ENCODE results near the gene KIRREL3. TPM values are rescaled to one million over a fixed set of nuclear protein-coding genes. Genes with fewer than 3 reads are reported as not detected.

Gene KIRREL3
- total RNA-seq, 4 donors from 2014 or later: 0.82 to 15.7 (median 1.4) TPM; not detected in 1

DNA sequence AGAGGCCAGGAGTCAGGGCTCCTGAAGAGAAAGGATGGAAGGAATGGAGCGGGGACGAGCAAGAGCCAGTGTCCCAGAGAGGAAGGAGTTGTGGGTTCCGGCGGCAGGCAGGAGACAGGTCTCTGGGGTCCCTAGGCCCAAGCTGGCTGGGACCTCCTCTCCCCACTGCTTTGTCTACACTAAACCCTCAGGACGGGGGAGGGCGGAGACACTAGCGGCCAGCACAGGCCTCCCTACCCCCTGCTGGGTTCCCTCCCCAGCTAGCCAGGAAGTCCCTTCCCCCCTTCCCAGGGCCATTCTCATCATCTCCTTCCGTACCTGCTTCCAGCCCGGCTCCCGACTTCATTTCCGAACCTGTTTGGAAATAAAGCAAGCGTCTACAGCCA, 565.6 kb downstream of the KIRREL3 start:
- Histone ChIP-seq H3K36me3 (no peaks in the 10 kb centered on the region), H3K27ac (no peak overlapping the region), H3K27me3 (no peaks in the 10 kb centered on the region), H3K4me3 (no peak overlapping the region), H3K9me3 (no peaks in the 10 kb centered on the region), H3K4me1 (peaks cover 12 to 26% (median 14%) of the 10 kb centered on the region in 4 donors)
- TF ChIP-seq EP300 (IDR thresholded peaks at IDR 0.05; ENCODE audit: low read depth) (no peak), POLR2A (IDR thresholded peaks at IDR 0.05) (no peak), CTCF (IDR thresholded peaks at IDR 0.05) (no peak), POLR2AphosphoS5 (IDR thresholded peaks at IDR 0.05) (no peak)
- in situ Hi-C loops (cut with MboI; ENCODE audit: low pct_ligation_motif_present in 1 of 4, low pct_unique_long_range_greater_than_20kb in 1 of 4, low sequenced_read_pairs in 3 of 4) (loop anchor here in 2 of 4 donors (25.0 kb wide), 1 partner anchor 552 kb away; no protein-coding TSS in a partner anchor), intact Hi-C loops (cut with DNase I; ENCODE audit: low total_unique reads) (loop anchor here (10.0 kb wide), 1 partner anchor 120 kb away; no protein-coding TSS in a partner anchor)
- DNase-seq: no peak
- WGBS, 2 donors (ENCODE audit: low coverage in 1 of 2): 92% methylated on average over 12 of the region's 12 CpGs; no CpG with 5 or more reads in 1 of the 2 donors

GRCh38 chr11:126433989-126434949, 566.3 kb downstream of the KIRREL3 start:
- no peaks in the 10 kb centered on the region for H3K27me3 ChIP-seq
- intact Hi-C loops (cut with DNase I; ENCODE audit: low total_unique reads) (loop anchor here (10.0 kb wide), 1 partner anchor 119 kb away; no protein-coding TSS in a partner anchor), in situ Hi-C loops (cut with MboI; ENCODE audit: low pct_ligation_motif_present in 1 of 4, low pct_unique_long_range_greater_than_20kb in 1 of 4, low sequenced_read_pairs in 3 of 4) (loop anchor here in 2 of 4 donors (25.0 kb wide), 1 partner anchor 553 kb away; no protein-coding TSS in a partner anchor)
- H3K9me3 ChIP-seq: no peaks in the 10 kb centered on the region
- DNase-seq: no peak
- 50 to 75% methylated on average over 2 to 15 of the region's 16 CpGs for WGBS, 2 donors (ENCODE audit: low coverage in 1 of 2)
- no peak overlapping the region for H3K27ac ChIP-seq
- no peak for TF ChIP-seq EP300 (IDR thresholded peaks at IDR 0.05; ENCODE audit: low read depth)
- no peak for TF ChIP-seq POLR2AphosphoS5 (IDR thresholded peaks at IDR 0.05)
- TF ChIP-seq CTCF (IDR thresholded peaks at IDR 0.05): no peak
- TF ChIP-seq POLR2A (IDR thresholded peaks at IDR 0.05): no peak
- H3K4me1 ChIP-seq: peaks cover 12 to 30% (median 14%) of the 10 kb centered on the region in 4 donors
- H3K36me3 ChIP-seq: no peaks in the 10 kb centered on the region
- H3K4me3 ChIP-seq: no peak overlapping the region

GRCh38 chr11:126433244-126433846, 567.2 kb downstream of the KIRREL3 start:
- Histone ChIP-seq H3K27ac (no peak overlapping the region), H3K9me3 (no peaks in the 10 kb centered on the region), H3K27me3 (no peaks in the 10 kb centered on the region), H3K36me3 (no peaks in the 10 kb centered on the region), H3K4me1 (peaks cover 12 to 30% (median 14%) of the 10 kb centered on the region in 4 donors), H3K4me3 (no peak overlapping the region)
- no peak for TF ChIP-seq POLR2AphosphoS5 (IDR thresholded peaks at IDR 0.05)
- in situ Hi-C loops (cut with MboI; ENCODE audit: low pct_ligation_motif_present in 1 of 4, low pct_unique_long_range_greater_than_20kb in 1 of 4, low sequenced_read_pairs in 3 of 4): loop anchor here in 2 of 4 donors (25.0 kb wide), 1 partner anchor 554 kb away; no protein-coding TSS in a partner anchor
- WGBS, 2 donors (ENCODE audit: low coverage in 1 of 2): 43 to 77% methylated on average over 4 to 11 of the region's 11 CpGs
- intact Hi-C loops (cut with DNase I; ENCODE audit: low total_unique reads): loop anchor here (10.0 kb wide), 1 partner anchor 119 kb away; no protein-coding TSS in a partner anchor
- no peak for DNase-seq

DNA sequence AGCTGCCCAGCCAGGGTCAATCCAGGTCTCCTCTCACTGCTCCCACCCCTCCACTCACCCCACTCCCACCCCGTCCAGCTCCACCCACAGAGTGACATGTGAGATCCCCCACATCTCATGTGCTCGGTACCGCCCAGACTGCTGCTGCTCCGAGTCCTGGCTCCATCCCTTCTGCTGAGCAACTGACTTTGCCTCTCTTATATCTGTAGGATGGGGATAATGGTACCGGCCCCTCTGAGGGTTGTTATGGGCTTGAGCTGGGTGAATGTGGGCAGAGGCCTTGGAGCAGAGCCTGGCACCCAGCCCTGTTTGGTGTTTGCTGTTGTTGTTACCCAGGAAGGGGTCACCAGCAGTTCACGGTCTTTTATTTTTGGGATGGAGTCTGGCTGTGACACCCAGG, 568.0 kb downstream of the KIRREL3 start:
- in situ Hi-C loops (cut with MboI; ENCODE audit: low pct_ligation_motif_present in 1 of 4, low pct_unique_long_range_greater_than_20kb in 1 of 4, low sequenced_read_pairs in 3 of 4): loop anchor here in 2 of 4 donors (25.0 kb wide), 1 partner anchor 555 kb away; no protein-coding TSS in a partner anchor
- Histone ChIP-seq H3K27me3 (no peaks in the 10 kb centered on the region), H3K9me3 (no peaks in the 10 kb centered on the region), H3K4me3 (no peak overlapping the region), H3K4me1 (peaks cover 13 to 31% (median 15%) of the 10 kb centered on the region in 4 donors), H3K36me3 (no peaks in the 10 kb centered on the region), H3K27ac (peak overlapping the region; percentile 54 to 81 (median 76))
- TF ChIP-seq POLR2A (IDR thresholded peaks at IDR 0.05): no peak
- TF ChIP-seq CTCF (IDR thresholded peaks at IDR 0.05): no peak
- no peak for TF ChIP-seq EP300 (IDR thresholded peaks at IDR 0.05; ENCODE audit: low read depth)
- no peak for TF ChIP-seq POLR2AphosphoS5 (IDR thresholded peaks at IDR 0.05)
- 40 to 79% methylated on average over 1 to 5 of the region's 6 CpGs for WGBS, 2 donors (ENCODE audit: low coverage in 1 of 2)
- intact Hi-C loops (cut with DNase I; ENCODE audit: low total_unique reads): loop anchor here (10.0 kb wide), 1 partner anchor 118 kb away; no protein-coding TSS in a partner anchor
- no peak for DNase-seq
